Muscle layer of colon (tissue), 2 donors: ENCODE results near the gene RPS6KL1.

Source experiments
- H3K27ac ChIP-seq: one replicate; pipeline ENCODE4 v1.7.0; 2013; ENCODE audit warnings: low read depth, mild to moderate bottlenecking, low read length, moderate library complexity
- H3K27me3 ChIP-seq, 2 donors: one replicate each; pipeline ENCODE4 v1.7.0; 2013; ENCODE audit warnings: low read length in 2 of 2, mild to moderate bottlenecking in 2 of 2; ENCODE audit not compliant: insufficient read depth in 2 of 2, control insufficient read depth in 1 of 2
- H3K36me3 ChIP-seq: one replicate; pipeline ENCODE4 v1.7.0; 2013; ENCODE audit warnings: mild to moderate bottlenecking, low read length; ENCODE audit not compliant: insufficient read depth
- H3K4me1 ChIP-seq: one replicate; pipeline ENCODE4 v1.7.0; 2013; ENCODE audit warnings: mild to moderate bottlenecking, low read length; ENCODE audit not compliant: insufficient read depth
- H3K4me3 ChIP-seq, 2 donors: one replicate each; pipeline ENCODE4 v1.7.0; 2013; ENCODE audit warnings: low read length in 2 of 2, low read depth in 1 of 2, mild to moderate bottlenecking in 1 of 2, moderate library complexity in 1 of 2
- H3K9ac ChIP-seq: one replicate; pipeline ENCODE4 v1.7.0; 2013; ENCODE audit warnings: low read length
- H3K9me3 ChIP-seq: one replicate; pipeline ENCODE4 v1.7.0; 2013; ENCODE audit warnings: mild to moderate bottlenecking, low read length
- donor health status: abdominal sarcoma.
- donor health status: Adenocarcinoma of cecum.

Gene RPS6KL1

GRCh38 chr14:74892745-74893144 is 30.3 kb downstream of the RPS6KL1 start:
- peaks cover 10% of the 10 kb centered on the region for H3K4me1 ChIP-seq
- H3K9ac ChIP-seq: no peak overlapping the region
- H3K36me3 ChIP-seq: peaks cover 78% of the 10 kb centered on the region
- H3K27me3 ChIP-seq: no peaks in the 10 kb centered on the region
- H3K27ac ChIP-seq: no peak overlapping the region
- H3K4me3 ChIP-seq: no peak overlapping the region
- H3K9me3 ChIP-seq: no peaks in the 10 kb centered on the region

- Histone ChIP-seq H3K27ac (no peak overlapping the region), H3K9ac (no peak overlapping the region), H3K9me3 (no peaks in the 10 kb centered on the region), H3K4me1 (peaks cover 10% of the 10 kb centered on the region), H3K36me3 (peaks cover 70% of the 10 kb centered on the region), H3K27me3 (no peaks in the 10 kb centered on the region), H3K4me3 (no peak overlapping the region)
Measured at GRCh38 chr14:74891870-74892269, 31.2 kb downstream of the RPS6KL1 start.

GRCh38 chr14:74890262-74890661 is 32.8 kb downstream of the RPS6KL1 start:
- Histone ChIP-seq H3K9ac (no peak overlapping the region), H3K27ac (no peak overlapping the region), H3K4me1 (peaks cover 16% of the 10 kb centered on the region), H3K4me3 (no peak overlapping the region), H3K9me3 (no peaks in the 10 kb centered on the region), H3K36me3 (peaks cover 59% of the 10 kb centered on the region), H3K27me3 (no peaks in the 10 kb centered on the region)

- Histone ChIP-seq H3K9ac (no peak overlapping the region), H3K36me3 (peaks cover 44% of the 10 kb centered on the region), H3K4me1 (peaks cover 34% of the 10 kb centered on the region), H3K27ac (no peak overlapping the region), H3K9me3 (no peaks in the 10 kb centered on the region), H3K4me3 (no peak overlapping the region), H3K27me3 (no peaks in the 10 kb centered on the region)
Measured at GRCh38 chr14:74888164-74889158, 34.6 kb downstream of the RPS6KL1 start.

GRCh38 chr14:74886001-74886400 is 37.1 kb downstream of the RPS6KL1 start:
- Histone ChIP-seq H3K9ac (no peak overlapping the region), H3K4me1 (peaks cover 39% of the 10 kb centered on the region), H3K27ac (no peak overlapping the region), H3K36me3 (peaks cover 20% of the 10 kb centered on the region), H3K27me3 (no peaks in the 10 kb centered on the region), H3K9me3 (no peaks in the 10 kb centered on the region), H3K4me3 (no peak overlapping the region)

GRCh38 chr14:74882103-74882920 is 40.7 kb downstream of the RPS6KL1 start:
- H3K9me3 ChIP-seq: no peaks in the 10 kb centered on the region
- peaks cover 4% of the 10 kb centered on the region for H3K36me3 ChIP-seq
- H3K4me3 ChIP-seq: peak overlapping the region; percentile 73 to 79
- peak overlapping the region; percentile 79 for H3K27ac ChIP-seq
- H3K27me3 ChIP-seq: no peaks in the 10 kb centered on the region
- H3K4me1 ChIP-seq: peaks cover 32% of the 10 kb centered on the region
- peak overlapping the region; percentile 99 for H3K9ac ChIP-seq

GRCh38 chr14:74881431-74882102 is 41.5 kb downstream of the RPS6KL1 start, which contains the start of gene DLST:
Gene DLST (plus strand): TSS chr14:74881916. CDS start chr14:74881954, 38 bp downstream.
- Histone ChIP-seq H3K36me3 (peaks cover 4% of the 10 kb centered on the region), H3K27ac (peak within 1 kb of the TSS; percentile 79), H3K4me1 (peaks cover 32% of the 10 kb centered on the region), H3K9me3 (no peaks in the 10 kb centered on the region), H3K4me3 (peak within 1 kb of the TSS; percentile 73 to 79), H3K27me3 (no peaks in the 10 kb centered on the region), H3K9ac (peak within 1 kb of the TSS; percentile 99)

GRCh38 chr14:74879427-74880182 is 43.5 kb downstream of the RPS6KL1 start:
- no peak overlapping the region for H3K9ac ChIP-seq
- no peak overlapping the region for H3K27ac ChIP-seq
- H3K4me1 ChIP-seq: peaks cover 20% of the 10 kb centered on the region
- no peaks in the 10 kb centered on the region for H3K36me3 ChIP-seq
- H3K9me3 ChIP-seq: no peaks in the 10 kb centered on the region
- no peak overlapping the region for H3K4me3 ChIP-seq
- H3K27me3 ChIP-seq: no peaks in the 10 kb centered on the region

- H3K9ac ChIP-seq: no peak within 1 kb of the TSS
- no peaks in the 10 kb centered on the region for H3K36me3 ChIP-seq
- peaks cover 4% of the 10 kb centered on the region for H3K4me1 ChIP-seq
- H3K27ac ChIP-seq: no peak within 1 kb of the TSS
- H3K4me3 ChIP-seq: no peak within 1 kb of the TSS
- H3K27me3 ChIP-seq: no peaks in the 10 kb centered on the region
- no peaks in the 10 kb centered on the region for H3K9me3 ChIP-seq
Measured at GRCh38 chr14:74875941-74876913, 46.8 kb downstream of the RPS6KL1 start, which contains the start of gene PROX2. Gene PROX2 (minus strand): TSS chr14:74876145. CDS start chr14:74863834, 12,311 bp downstream.

GRCh38 chr14:74875204-74875603 is 47.9 kb downstream of the RPS6KL1 start:
- Histone ChIP-seq H3K27me3 (no peaks in the 10 kb centered on the region), H3K9ac (no peak overlapping the region), H3K9me3 (no peaks in the 10 kb centered on the region), H3K4me1 (no peaks in the 10 kb centered on the region), H3K36me3 (no peaks in the 10 kb centered on the region), H3K27ac (no peak overlapping the region), H3K4me3 (no peak overlapping the region)
